Neuronal stem cell (in vitro differentiated cells): ENCODE results near the gene POU2F3.

Experiments
- DNase-seq: peaks from one replicate; pipeline ENCODE4 v3.0.0-alpha.2; 2013; ENCODE audit warnings: low spot score
- H2AFZ ChIP-seq: one replicate; pipeline ENCODE4 v1.6.1; 2013; ENCODE audit warnings: mild to moderate bottlenecking, low read length, inconsistent platforms
- H2AK5ac ChIP-seq: 2 replicates; pipeline ENCODE4 v1.6.1; 2013; ENCODE audit warnings: low read depth, mild to moderate bottlenecking, inconsistent platforms, low read length, moderate library complexity, mixed read lengths
- H2BK120ac ChIP-seq: 2 replicates; pipeline ENCODE4 v1.6.1; 2013; ENCODE audit warnings: low read depth, mild to moderate bottlenecking, inconsistent platforms, low read length, moderate library complexity, mixed read lengths
- H2BK12ac ChIP-seq: one replicate; pipeline ENCODE4 v1.6.1; 2013; ENCODE audit warnings: low read length, inconsistent platforms
- H2BK15ac ChIP-seq: 2 replicates; pipeline ENCODE4 v1.6.1; 2013; ENCODE audit warnings: mild to moderate bottlenecking, low read length, inconsistent platforms, mixed read lengths
- H2BK5ac ChIP-seq: one replicate; pipeline ENCODE4 v1.6.1; 2013; ENCODE audit warnings: inconsistent platforms, mild to moderate bottlenecking, low read length, moderate library complexity
- H3K14ac ChIP-seq: one replicate; pipeline ENCODE4 v1.6.1; 2013; ENCODE audit warnings: low read length, inconsistent platforms
- H3K18ac ChIP-seq: 2 replicates; pipeline ENCODE4 v1.6.1; 2013; ENCODE audit warnings: low read length, inconsistent platforms
- H3K23ac ChIP-seq: 2 replicates; pipeline ENCODE4 v1.6.1; 2013; ENCODE audit warnings: low read depth, mild to moderate bottlenecking, mixed read lengths, low read length, inconsistent platforms; ENCODE audit not compliant: poor library complexity
- H3K27ac ChIP-seq: replicated peaks from 3 replicates; pipeline ENCODE4 v1.5.1; 2013; ENCODE audit warnings: low read length, inconsistent platforms
- H3K27me3 ChIP-seq, 3 experiments: 2 replicates each; pipeline ENCODE4 v1.6.1; 2013; ENCODE audit warnings: low read length in 3 of 3, mild to moderate bottlenecking in 2 of 3, inconsistent platforms in 1 of 3, low read depth in 1 of 3, mixed read lengths in 1 of 3, moderate library complexity in 1 of 3; ENCODE audit not compliant: control insufficient read depth in 3 of 3, insufficient read depth in 3 of 3
- H3K36me3 ChIP-seq, 2 donors: replicated peaks in 1 of 2; 2 replicates each; pipeline ENCODE4 v1.6.1; 2013; ENCODE audit warnings: low read length in 2 of 2; ENCODE audit not compliant: control insufficient read depth in 2 of 2, insufficient read depth in 2 of 2
- H3K4ac ChIP-seq: 2 replicates; pipeline ENCODE4 v1.6.1; 2013; ENCODE audit warnings: inconsistent platforms, mild to moderate bottlenecking, low read length, moderate library complexity
- H3K4me1 ChIP-seq, 2 donors: 1 replicate in 1 of 2; 2 replicates in 1 of 2; pipeline ENCODE4 v1.6.1; 2013; ENCODE audit warnings: low read length in 2 of 2, low read depth in 1 of 2; ENCODE audit not compliant: control insufficient read depth in 2 of 2, insufficient read depth in 1 of 2
- H3K4me2 ChIP-seq: one replicate; pipeline ENCODE4 v1.6.1; 2013; ENCODE audit warnings: mild to moderate bottlenecking, low read length, inconsistent platforms; ENCODE audit not compliant: insufficient read depth, poor library complexity, severe bottlenecking
- H3K4me3 ChIP-seq, 2 donors: 2 replicates each; pipeline ENCODE4 v1.5.1; 2013; ENCODE audit warnings: low read length in 2 of 2, mild to moderate bottlenecking in 2 of 2, inconsistent platforms in 1 of 2, moderate library complexity in 1 of 2
- H3K79me1 ChIP-seq: one replicate; pipeline ENCODE4 v1.6.1; 2013; ENCODE audit warnings: low read depth, mild to moderate bottlenecking, inconsistent platforms, low read length, moderate library complexity
- H3K9ac ChIP-seq: one replicate; pipeline ENCODE4 v1.6.1; 2013; ENCODE audit warnings: mild to moderate bottlenecking, low read depth, low read length, inconsistent platforms; ENCODE audit not compliant: poor library complexity
- H3K9me3 ChIP-seq, 2 donors: replicated peaks in 1 of 2; 2 replicates each; pipeline versions ENCODE3 to v1.6.1; 2013; ENCODE audit warnings: low read length in 2 of 2, mild to moderate bottlenecking in 2 of 2, inconsistent platforms in 1 of 2, low read depth in 1 of 2, mixed read lengths in 1 of 2, moderate library complexity in 1 of 2; ENCODE audit not compliant: control insufficient read depth in 2 of 2, insufficient read depth in 1 of 2
- H4K8ac ChIP-seq: one replicate; pipeline ENCODE4 v1.6.1; 2013; ENCODE audit warnings: low read depth, mild to moderate bottlenecking, inconsistent platforms, low read length, moderate library complexity
- H4K91ac ChIP-seq: one replicate; pipeline ENCODE4 v1.6.1; 2013; ENCODE audit warnings: low read length, low read depth, mild to moderate bottlenecking, inconsistent platforms; ENCODE audit not compliant: poor library complexity
- WGBS, 2 donors: extraction: QIAGEN DNeasy Blood & Tissue Kit; methylation state at CpG; one replicate each; pipeline ENCODE4 v1.1.7; 2013; ENCODE audit warnings: missing lambda C conversion rate in 2 of 2, mixed read lengths in 1 of 2; ENCODE audit not compliant: insufficient read length in 2 of 2, insufficient replicate concordance in 1 of 2; ENCODE audit errors: extremely low coverage in 2 of 2; 5-methylcytosine and 5-hydroxymethylcytosine counted together

POU2F3 gene

GRCh38 chr11:120217526-120217925, 22.4 kb upstream of the POU2F3 start:
- no CpG with 5 or more reads among the region's 12 CpGs for WGBS, 2 donors
- H3K27ac ChIP-seq, result no peak overlapping the region

DNA sequence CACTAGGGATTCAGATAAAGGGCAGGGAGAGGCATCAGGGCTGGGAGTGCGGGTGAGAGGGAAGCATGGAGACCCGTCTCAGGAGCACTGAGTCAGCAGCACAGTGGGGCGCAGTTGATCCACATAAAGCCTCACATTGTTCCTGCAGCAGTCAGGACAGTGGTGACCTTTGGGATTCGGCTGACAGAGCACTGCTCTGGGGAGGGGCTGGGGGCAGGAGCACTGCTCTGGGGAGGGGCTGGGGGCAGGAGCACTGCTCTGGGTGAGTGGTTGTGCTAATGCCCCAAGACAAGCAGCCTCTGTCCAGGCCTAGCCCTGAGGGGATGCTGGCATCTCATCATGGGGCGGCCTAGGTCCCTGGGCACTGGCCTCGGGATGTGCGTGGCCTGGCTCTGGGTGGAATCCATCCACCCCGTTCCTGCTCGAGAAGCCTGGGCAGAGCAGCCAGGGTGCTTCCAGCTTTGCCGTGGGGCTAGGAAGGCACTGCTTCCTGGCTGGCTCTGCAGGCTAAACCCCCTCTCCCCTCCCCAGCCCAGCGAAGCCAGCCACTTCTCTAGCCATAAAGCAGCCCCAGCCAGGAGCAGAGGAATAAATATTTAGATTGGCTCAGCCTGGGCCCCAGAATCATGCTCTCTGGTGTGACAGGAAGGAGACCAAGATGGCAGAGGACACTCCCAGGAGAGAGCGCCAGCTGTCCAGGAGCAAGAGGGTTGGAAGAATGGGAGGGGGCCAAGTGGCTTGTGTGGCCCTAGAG, 21.8 kb upstream of the POU2F3 start:
- peaks cover 11 to 23% of the 10 kb centered on the region in 2 donors for H3K4me1 ChIP-seq

More at GRCh38 chr11:120217526-120217925, 22.4 kb upstream of the POU2F3 start:
- H3K79me1 ChIP-seq, result no peaks in the 10 kb centered on the region
- H2BK15ac ChIP-seq, result no peak overlapping the region
- peaks cover 0 to 5% of the 10 kb centered on the region in 2 donors for H3K36me3 ChIP-seq
- H2BK12ac ChIP-seq, result no peak overlapping the region
- H3K4me2 ChIP-seq, result no peak overlapping the region
- no peak overlapping the region for H3K14ac ChIP-seq
- DNase-seq, result no peak
- H3K9ac ChIP-seq, result no peak overlapping the region
- peak overlapping the region; percentile 0 for H4K91ac ChIP-seq
- H2BK120ac ChIP-seq, result no peak overlapping the region
- H3K4me1 ChIP-seq, result peaks cover 16 to 23% of the 10 kb centered on the region in 2 donors
- no peaks in the 10 kb centered on the region for H3K9me3 ChIP-seq
- no peak overlapping the region for H3K4me3 ChIP-seq
- no peak overlapping the region for H3K4ac ChIP-seq
- no peak overlapping the region for H3K23ac ChIP-seq
- peaks cover 0 to 22% (median 0%) of the 10 kb centered on the region in 3 experiments for H3K27me3 ChIP-seq
- no peak overlapping the region for H4K8ac ChIP-seq
- no peak overlapping the region for H2BK5ac ChIP-seq
- no peak overlapping the region for H2AK5ac ChIP-seq
- peak overlapping the region; percentile 79 for H3K18ac ChIP-seq
- H2AFZ ChIP-seq, result no peak overlapping the region

GRCh38 chr11:120218695-120219033, 21.3 kb upstream of the POU2F3 start:
- Histone ChIP-seq H2BK12ac (peak overlapping the region; percentile 85), H2BK120ac (peak overlapping the region; percentile 28), H3K4me1 (peaks cover 9 to 21% of the 10 kb centered on the region in 2 donors), H3K4me3 (no peak overlapping the region), H4K91ac (no peak overlapping the region), H2AFZ (no peak overlapping the region), H3K36me3 (peaks cover 0 to 5% of the 10 kb centered on the region in 2 donors), H3K4ac (peak overlapping the region; percentile 29), H3K9me3 (no peaks in the 10 kb centered on the region), H3K14ac (peak overlapping the region; percentile 77), H3K4me2 (no peak overlapping the region), H3K18ac (peak overlapping the region; percentile 95), H3K27me3 (peaks cover 0 to 11% (median 0%) of the 10 kb centered on the region in 3 experiments), H4K8ac (no peak overlapping the region), H3K23ac (peak overlapping the region; percentile 92), H3K79me1 (no peaks in the 10 kb centered on the region), H3K9ac (peak overlapping the region; percentile 25), H3K27ac (no peak overlapping the region), H2BK5ac (peak overlapping the region; percentile 11), H2AK5ac (peak overlapping the region; percentile 95), H2BK15ac (peak overlapping the region; percentile 70)
- WGBS, 2 donors, result no CpG with 5 or more reads among the region's 10 CpGs
- no peak for DNase-seq

More for the DNA sequence above, 21.8 kb upstream of the POU2F3 start:
- Histone ChIP-seq H3K9me3 (no peaks in the 10 kb centered on the region), H3K79me1 (no peaks in the 10 kb centered on the region), H2AK5ac (peak overlapping the region; percentile 95), H3K27me3 (peaks cover 0 to 16% (median 0%) of the 10 kb centered on the region in 3 experiments), H4K8ac (no peak overlapping the region), H3K4ac (no peak overlapping the region), H3K23ac (peak overlapping the region; percentile 92), H3K14ac (peak overlapping the region; percentile 77), H3K36me3 (peaks cover 0 to 5% of the 10 kb centered on the region in 2 donors), H2BK120ac (peak overlapping the region; percentile 28), H2BK12ac (peak overlapping the region; percentile 85), H2AFZ (no peak overlapping the region), H3K9ac (no peak overlapping the region), H4K91ac (peak overlapping the region; percentile 0), H2BK5ac (peak overlapping the region; percentile 11), H3K18ac (peak overlapping the region; percentile 95), H3K4me3 (no peak overlapping the region), H3K27ac (no peak overlapping the region), H3K4me2 (no peak overlapping the region), H2BK15ac (peak overlapping the region; percentile 70)
- DNase-seq, result no peak
- whole genome bisulfite sequencing, 2 donors, result no CpG with 5 or more reads among the region's 12 CpGs

GRCh38 chr11:120219232-120219937, 20.6 kb upstream of the POU2F3 start:
- H3K27ac ChIP-seq, result no peak overlapping the region
- no peaks in the 10 kb centered on the region for H3K79me1 ChIP-seq
- no peak overlapping the region for H4K91ac ChIP-seq
- H2BK15ac ChIP-seq, result peak overlapping the region; percentile 70
- peaks cover 0 to 5% of the 10 kb centered on the region in 2 donors for H3K36me3 ChIP-seq
- no CpG with 5 or more reads among the region's 13 CpGs for WGBS, 2 donors
- no peak overlapping the region for H2BK12ac ChIP-seq
- peak overlapping the region; percentile 92 for H3K23ac ChIP-seq
- H4K8ac ChIP-seq, result no peak overlapping the region
- H2AFZ ChIP-seq, result no peak overlapping the region
- peak overlapping the region; percentile 11 for H2BK5ac ChIP-seq
- H3K27me3 ChIP-seq, result peaks cover 0 to 5% (median 0%) of the 10 kb centered on the region in 3 experiments
- no peaks in the 10 kb centered on the region for H3K9me3 ChIP-seq
- H2BK120ac ChIP-seq, result peak overlapping the region; percentile 28
- no peak for DNase-seq
- H3K4me1 ChIP-seq, result peaks cover 9 to 21% of the 10 kb centered on the region in 2 donors
- H3K9ac ChIP-seq, result no peak overlapping the region
- H2AK5ac ChIP-seq, result peak overlapping the region; percentile 95
- no peak overlapping the region for H3K4me2 ChIP-seq
- H3K4me3 ChIP-seq, result no peak overlapping the region
- peak overlapping the region; percentile 95 for H3K18ac ChIP-seq
- H3K14ac ChIP-seq, result peak overlapping the region; percentile 77
- H3K4ac ChIP-seq, result no peak overlapping the region
